Cardiac fibroblast (primary cell): ENCODE measurements around the gene ITGAD.
A peak's percentile ranks its signal among the peaks of the same experiment; 100 is the strongest.

Experiments
- DNase-seq, 2 donors: peaks; one replicate each; pipeline versions ENCODE4 v3.0.0 to v3.0.0-alpha.2; 2010; ENCODE audit warnings: low read depth in 2 of 2
- H3K4me3 ChIP-seq, 2 donors: replicated peaks in 1 of 2; 1 replicate in 1 of 2; 2 replicates in 1 of 2; pipeline ENCODE4 v1.5.1; 2011; ENCODE audit warnings: low read depth in 2 of 2, low read length in 2 of 2, mild to moderate bottlenecking in 2 of 2, moderate library complexity in 1 of 2
- CTCF ChIP-seq: IDR thresholded peaks from one replicate; pipeline ENCODE4 v1.5.1; 2011; ENCODE audit warnings: low read depth, mild to moderate bottlenecking, low read length, inconsistent platforms

ITGAD gene

GRCh38 chr16:31402687-31403086 is 9.6 kb downstream of the ITGAD start:
- peak in 1 of 2 donors; percentile 21 for DNase-seq

DNA sequence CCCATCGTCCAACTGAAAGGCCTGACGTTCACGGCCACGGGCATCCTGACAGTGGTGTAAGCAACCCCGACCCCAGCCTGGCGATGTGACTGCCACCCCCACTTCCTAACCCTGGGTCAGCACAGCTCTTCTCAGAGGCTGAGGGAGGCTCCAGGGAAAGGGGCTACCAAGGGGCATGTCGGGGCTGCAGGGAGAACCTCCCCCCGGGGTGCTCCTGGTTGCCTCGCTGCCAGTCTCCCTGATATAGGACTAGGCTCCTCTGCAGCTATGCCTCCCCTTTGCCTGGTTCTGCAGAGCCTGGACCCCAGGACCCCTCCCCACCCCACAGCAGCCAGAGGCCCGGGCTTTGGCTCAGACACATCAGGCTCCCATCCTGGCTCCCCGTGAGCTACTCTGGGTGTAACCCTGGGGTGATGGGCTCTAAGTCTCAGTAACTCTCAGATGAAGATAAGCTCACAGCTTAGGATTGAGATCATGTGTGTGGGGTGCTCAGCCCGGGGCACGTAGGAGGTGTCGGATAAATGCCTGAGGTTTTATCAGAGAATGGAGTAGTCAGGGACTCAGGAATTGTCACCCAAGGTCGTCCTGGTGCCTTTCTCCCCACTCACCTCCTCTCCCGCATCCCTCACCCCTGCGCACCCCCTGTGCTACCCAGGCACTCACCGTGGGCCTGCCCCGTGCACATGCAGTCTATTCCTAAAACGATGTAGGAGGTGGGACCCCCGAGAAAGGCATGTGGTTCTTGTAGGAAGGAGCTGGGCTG is 10.6 kb downstream of the ITGAD start:
- no peak for TF ChIP-seq CTCF
- no peak for DNase-seq
- peak overlapping the region; percentile 37 to 62 for H3K4me3 ChIP-seq

More at GRCh38 chr16:31402687-31403086, 9.6 kb downstream of the ITGAD start:
- no peak overlapping the region for H3K4me3 ChIP-seq
- no peak for TF ChIP-seq CTCF

DNA sequence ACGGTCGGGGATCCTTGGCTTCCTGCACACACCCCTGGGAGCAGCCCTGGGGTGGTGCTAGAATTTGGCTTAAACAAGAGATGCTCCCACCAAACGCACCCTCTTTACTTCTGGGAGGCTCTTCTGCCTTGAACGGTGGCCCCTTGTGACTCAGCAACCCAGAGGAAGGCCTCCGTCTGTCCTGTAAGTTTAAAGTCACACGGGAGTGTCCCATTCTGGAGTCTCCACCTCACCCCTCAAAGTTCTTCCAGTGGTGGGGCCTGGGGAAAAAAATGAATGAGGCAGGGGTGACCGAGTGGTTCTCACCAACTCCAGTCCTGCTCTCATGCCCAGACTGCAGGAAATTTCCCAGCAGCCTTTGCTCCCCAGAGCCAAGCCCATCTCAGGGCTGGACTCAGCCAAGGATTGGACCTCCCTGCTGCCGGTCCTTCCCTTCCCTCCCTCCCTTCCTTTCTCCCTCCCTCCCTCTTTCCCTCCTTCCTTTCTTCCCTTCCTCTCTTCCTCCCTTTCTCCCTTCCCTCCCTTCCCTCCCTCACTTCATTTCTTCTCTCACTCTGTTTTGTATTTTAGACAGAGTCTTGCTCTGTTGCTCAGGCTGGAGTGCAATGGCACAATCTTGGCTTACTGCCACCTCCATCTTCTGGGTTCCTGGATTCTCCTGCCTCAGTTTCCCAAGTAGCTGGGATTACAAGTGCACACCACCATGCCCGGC is 11.4 kb downstream of the ITGAD start:
- peak; percentile 44 to 64 for DNase-seq
- no peak for TF ChIP-seq CTCF
- peak overlapping the region; percentile 37 to 62 for H3K4me3 ChIP-seq

GRCh38 chr16:31407406-31407805 is 14.3 kb downstream of the ITGAD start:
- DNase-seq, result no peak
- no peak for TF ChIP-seq CTCF
- no peak overlapping the region for H3K4me3 ChIP-seq

GRCh38 chr16:31409433-31409832 is 16.3 kb downstream of the ITGAD start:
- no peak overlapping the region for H3K4me3 ChIP-seq
- no peak for TF ChIP-seq CTCF
- peak; percentile 7 to 51 for DNase-seq

- DNase-seq, result no peak
- H3K4me3 ChIP-seq, result no peak overlapping the region
- no peak for TF ChIP-seq CTCF
Measured at GRCh38 chr16:31410082-31410481, 16.9 kb downstream of the ITGAD start.
